Muscle of back (tissue), 11 donors: ENCODE results near the gene VHLL. TPM values are rescaled to one million over a fixed set of nuclear protein-coding genes. Genes with fewer than 3 reads are reported as not detected.

ENCODE experiments used
- DNase-seq, 3 donors: peaks; one replicate each; pipeline versions ENCODE4 v3.0.0 to v3.0.0-alpha.2; 2013
- polyA plus RNA-seq, 10 donors: library from polyadenylated mRNA; unstranded; fragments of 120-200 nt; gene quantifications; one replicate each; pipeline ENCODE4 v1.2.1, GENCODE V29; 2013; ENCODE audit not compliant: insufficient read length in 10 of 10

VHLL gene
- polyA plus RNA-seq, 10 donors, result not detected

DNA sequence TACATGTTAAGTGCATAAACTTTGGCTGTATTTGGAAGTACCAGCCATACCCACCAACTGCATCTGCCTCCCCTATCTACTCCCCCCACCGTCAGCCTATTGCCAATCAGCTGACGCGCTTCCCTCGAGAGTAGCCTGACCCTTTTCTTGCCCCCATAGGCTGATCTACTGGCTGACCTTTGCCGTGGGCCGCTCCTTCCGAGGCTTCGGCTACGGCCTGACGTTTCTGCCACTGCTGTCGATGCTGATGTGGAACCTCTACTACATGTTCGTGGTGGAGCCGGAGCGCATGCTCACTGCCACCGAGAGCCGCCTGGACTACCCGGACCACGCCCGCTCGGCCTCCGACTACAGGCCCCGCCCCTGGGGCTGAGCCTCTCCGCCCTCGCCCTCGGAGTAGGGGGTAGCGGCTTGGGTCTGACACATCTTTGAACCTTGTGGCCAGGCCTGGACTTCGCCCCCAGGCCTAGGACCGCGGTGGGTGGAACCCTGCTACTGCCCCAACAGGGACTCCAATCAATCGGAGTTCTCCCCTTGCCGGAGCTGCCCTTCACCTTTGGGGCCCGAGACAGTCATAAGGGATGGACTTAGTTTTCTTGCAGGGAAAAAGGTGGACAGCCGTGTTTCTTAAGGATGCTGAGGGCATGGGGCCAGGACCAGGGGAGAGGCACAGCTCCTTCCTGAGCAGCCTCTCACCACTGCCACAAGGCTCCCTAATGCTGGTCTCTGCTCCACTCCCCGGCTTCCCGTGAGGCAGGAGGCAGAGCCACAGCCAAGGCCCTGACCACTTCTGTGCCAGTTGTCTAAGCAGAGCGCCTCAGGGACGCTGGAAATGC lies 7.7 kb downstream of the VHLL start:
- peak; percentile 74 to 94 (median 86) for DNase-seq

- DNase-seq, result no peak
Measured at GRCh38 chr1:156289857-156290256, 9.2 kb downstream of the VHLL start.

GRCh38 chr1:156286061-156286460 lies 13.0 kb downstream of the VHLL start:
- no peak for DNase-seq

DNA sequence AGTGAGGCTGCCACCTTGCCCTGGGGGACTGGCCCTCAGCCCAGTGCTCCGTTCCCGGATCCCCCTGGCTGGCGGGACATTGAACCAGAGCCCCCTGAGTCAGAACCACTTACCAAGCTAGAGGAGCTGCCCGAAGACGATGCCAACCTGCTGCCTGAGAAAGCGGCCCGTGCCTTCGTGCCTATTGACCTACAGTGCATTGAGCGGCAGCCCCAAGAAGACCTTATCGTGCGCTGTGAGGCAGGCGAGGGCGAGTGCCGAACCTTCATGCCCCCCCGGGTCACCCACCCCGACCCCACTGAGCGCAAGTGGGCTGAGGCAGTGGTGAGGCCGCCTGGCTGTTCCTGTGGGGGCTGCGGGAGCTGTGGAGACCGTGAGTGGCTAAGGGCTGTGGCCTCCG lies 13.7 kb downstream of the VHLL start:
- no peak for DNase-seq

- DNase-seq, result no peak
Measured at GRCh38 chr1:156284757-156285156, 14.3 kb downstream of the VHLL start.

- no peak for DNase-seq
Measured at GRCh38 chr1:156284112-156284511, 15.0 kb downstream of the VHLL start, which contains the start of gene TMEM79. TSS of gene TMEM79 (plus strand) at chr1:156284325. CDS start at chr1:156285227, 902 bp downstream.

GRCh38 chr1:156283521-156283920 lies 15.6 kb downstream of the VHLL start:
- DNase-seq, result no peak

- DNase-seq, result peak; percentile 99
Measured at GRCh38 chr1:156282479-156283222, 16.5 kb downstream of the VHLL start, which contains the start of gene SMG5. TSS of gene SMG5 (minus strand) at chr1:156282825. CDS start at chr1:156282680, 145 bp downstream.

DNA sequence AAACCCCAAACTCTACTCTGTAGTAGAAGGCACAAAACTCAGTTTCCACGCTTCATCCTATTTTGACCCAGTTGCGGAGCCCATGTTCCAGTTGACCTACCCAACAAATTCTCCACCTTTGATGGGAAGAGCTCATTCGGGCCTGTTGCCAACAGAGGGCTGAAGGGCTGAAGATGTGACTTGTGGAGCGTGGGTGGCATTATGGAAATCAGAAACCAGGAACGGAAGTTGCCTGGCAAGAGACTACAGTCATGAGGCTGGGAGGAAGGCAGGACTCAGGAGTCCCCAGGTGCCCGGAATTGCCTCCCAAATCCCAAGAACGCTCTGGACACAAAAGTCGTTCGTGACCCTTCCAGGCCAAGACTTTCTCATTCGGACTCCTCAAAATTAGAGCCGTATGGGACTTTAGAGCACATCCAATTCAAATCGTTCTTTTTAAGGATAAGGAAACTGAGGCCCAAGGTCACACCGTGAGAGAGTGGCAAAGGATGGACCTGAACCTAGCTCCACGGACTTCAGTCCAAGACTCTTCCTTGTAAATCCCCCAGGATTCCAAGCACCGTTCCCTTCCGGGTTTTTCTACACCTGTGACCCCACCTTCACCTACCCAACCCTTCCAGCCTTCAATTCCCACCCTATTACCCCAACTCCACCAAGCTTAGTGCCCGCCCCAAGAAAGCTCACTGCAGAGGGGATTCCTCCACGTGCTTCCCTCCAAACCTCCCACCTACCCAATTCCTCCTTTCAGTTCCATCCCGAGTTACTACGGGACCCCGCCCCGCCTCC lies 17.2 kb downstream of the VHLL start:
- peak in 2 of 3 donors; percentile 10 to 19 for DNase-seq

GRCh38 chr1:156281281-156281680 lies 17.8 kb downstream of the VHLL start:
- peak; percentile 18 to 29 (median 23) for DNase-seq

- DNase-seq, result no peak
Measured at GRCh38 chr1:156279837-156280236, 19.3 kb downstream of the VHLL start.

DNA sequence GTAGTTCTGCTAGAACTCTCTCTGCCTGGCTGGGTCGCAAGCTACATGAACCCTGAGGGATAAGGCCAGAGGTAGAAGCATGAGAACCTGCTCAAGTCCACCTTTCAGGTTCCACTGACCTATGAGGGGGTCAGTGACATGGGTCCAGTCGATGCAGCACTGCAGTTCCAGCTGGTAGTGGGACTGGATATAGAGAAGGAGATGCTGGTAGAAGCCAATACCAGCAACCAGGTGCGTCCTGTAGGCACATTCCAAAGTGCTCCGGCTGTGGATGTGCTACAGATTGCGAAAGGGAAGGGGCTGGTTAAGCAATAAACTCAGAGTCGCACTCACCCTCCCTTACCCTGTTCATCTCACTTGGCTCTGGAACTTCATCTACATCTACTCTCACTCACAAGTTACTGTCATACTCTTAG lies 22.1 kb downstream of the VHLL start:
- no peak for DNase-seq

DNA sequence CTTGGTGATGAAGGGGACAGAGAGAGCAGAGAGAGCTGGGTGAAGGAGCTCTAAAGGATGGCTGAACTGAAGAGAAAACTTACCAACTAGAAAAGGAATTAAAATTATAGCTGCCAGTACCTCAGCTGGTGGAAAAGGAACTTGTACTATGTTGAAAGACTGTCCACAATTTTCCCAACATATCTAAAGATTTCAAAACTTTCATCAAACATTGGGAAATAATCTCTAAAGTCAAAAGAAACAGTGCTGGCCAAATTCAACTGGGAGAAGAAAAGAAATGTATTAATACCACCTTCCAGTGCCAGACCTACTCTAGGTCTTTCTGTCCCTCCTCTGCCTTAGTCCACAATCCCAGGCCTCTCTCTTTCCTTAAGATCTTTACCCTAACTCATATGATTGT lies 22.6 kb downstream of the VHLL start:
- DNase-seq, result no peak

DNA sequence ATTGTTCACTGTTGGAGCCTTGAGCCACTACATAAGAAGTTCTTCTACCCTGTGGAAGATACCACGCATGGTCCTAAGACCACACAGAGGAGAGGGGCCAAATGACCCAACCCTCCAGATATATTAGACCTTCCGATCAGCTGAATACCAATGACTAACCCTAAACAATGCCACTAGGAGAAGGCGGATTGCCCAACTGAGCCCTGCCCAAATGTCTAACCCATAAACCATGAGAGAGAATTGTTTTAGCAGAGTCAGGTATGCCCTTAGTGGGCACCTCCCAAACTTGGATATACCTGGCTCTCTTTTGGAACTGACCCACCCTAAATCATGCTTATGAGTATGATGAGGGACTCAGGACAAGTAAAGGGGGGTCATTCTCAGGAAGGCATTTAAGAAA lies 28.8 kb downstream of the VHLL start:
- no peak for DNase-seq

DNA sequence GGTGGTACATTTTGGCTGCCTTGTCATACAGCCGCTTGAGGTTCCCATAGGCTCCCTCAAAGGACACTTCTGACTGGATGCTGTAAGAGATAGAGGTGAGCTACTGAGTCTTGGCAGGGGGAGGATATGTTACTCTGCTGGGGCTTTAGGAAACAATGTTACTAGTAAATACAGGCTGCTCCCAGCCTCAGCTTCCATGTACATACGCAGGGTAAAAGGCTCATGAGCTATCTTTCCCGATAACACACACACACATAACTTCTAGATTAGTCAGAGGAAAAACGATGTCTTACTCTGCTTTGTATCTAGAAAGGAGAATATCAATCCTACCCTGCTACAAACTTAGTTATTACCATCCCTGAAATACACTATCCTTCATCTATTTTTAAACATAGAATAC lies 30.8 kb downstream of the VHLL start:
- no peak for DNase-seq

DNA sequence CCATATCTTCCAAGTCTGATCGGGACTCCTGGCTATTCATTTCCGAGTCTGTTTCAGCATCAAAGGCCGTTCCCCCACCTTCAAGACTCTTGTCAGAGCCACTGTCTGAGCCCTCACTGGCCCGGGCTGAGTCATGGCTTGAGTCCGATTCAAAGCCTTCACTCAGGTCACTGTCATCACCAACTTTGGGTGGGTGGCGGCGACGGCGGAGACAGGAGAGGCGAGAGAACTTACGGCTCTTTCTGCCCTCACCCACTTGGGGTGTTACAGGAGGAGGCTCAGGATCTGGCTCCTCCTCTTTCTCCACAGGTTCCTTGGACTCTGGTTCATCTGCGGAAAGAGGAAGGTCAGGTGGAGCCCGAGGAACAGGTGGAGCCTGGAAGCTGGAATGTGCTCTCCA lies 33.1 kb downstream of the VHLL start:
- DNase-seq, result no peak

- no peak for DNase-seq
Measured at GRCh38 chr1:156263288-156263655, 35.8 kb downstream of the VHLL start.

DNA sequence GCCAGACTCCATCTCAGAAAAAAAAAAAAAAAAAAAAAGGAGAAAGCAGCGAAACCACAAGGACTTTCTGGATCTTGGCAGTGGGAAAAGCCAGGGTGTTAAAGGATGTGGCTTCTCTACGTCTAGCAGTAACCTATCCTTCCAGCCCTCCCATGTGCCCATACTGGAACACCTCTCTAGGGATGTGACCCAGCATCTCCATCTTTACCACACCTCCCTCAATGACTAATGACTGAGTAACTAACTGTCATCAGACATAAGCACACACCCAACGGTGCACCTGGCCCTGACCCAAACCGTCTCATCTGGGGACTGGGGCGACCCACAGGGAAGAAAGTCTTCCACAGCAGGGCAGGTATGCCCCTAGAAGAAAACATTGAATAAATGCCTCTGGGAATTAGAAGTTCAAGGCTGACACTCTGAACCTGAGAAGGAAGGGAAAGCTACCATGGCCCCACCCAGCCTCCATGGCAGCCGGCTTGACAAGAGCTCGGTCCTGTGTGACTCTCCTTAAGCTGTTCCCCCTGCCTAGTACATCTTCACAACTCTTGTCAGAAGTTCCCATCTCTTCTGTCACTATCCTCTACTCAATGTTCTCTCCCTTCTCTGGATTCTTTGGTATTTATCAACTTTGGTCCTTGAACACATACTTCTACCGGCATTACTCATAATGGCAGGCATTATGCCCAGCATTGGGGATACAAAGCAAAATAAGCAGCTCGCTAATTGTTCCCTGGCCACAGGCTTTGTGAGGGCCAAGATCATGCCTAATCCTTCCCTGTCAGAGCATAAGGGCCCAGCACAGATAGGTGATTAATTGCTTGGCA lies 36.4 kb downstream of the VHLL start:
- peak in 1 of 3 donors; percentile 45 for DNase-seq

DNA sequence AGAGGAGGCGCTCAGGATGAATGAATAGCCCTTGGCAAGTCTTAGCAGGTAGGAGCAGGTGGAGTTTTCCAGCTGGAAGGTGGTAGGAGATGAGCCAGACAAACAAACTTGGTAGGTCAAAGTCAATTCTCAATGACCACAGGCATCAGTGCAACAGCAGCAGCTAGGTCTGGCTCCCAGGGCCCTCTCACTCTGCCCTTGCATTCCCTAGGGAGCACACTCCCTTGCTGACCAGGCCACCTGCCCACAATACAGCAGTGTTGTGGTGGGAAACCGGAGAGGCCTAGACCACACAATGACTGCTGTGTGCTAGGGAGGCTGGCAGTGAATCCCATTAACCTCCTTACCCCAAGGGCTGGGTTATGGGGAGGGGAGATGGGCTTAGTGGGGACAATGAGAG lies 38.2 kb downstream of the VHLL start:
- no peak for DNase-seq

DNA sequence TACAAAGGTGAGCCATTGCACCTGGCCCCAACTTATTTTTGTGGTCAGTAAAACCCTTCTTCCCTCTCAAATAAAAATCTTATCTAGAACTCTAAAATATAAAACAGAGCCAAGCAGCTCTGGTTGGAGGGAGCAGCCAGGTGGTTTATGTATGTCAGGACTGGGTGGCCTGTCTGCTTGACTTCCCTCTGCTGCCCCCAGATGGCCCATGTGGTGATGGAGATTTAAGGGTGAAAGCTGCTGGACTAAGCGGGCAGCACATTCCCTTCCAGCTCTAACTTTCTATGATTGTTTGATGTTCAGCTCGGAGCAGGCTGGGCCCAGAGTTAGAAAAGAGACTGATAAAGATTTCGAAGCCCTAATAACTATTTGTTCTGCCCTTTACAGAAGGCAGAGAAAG lies 39.3 kb downstream of the VHLL start:
- DNase-seq, result no peak

GRCh38 chr1:156258859-156259258 lies 40.2 kb downstream of the VHLL start:
- DNase-seq, result no peak
